Testis (tissue), 2 donors: ENCODE data around the gene SLC18B1.

ENCODE experiments used
- POLR2A ChIP-seq: fragments of 450-650 bp; IDR thresholded peaks from one replicate; pipeline ENCODE4 v1.6.1; 2017; ENCODE audit warnings: antibody characterized with exemption, mild to moderate bottlenecking, moderate library complexity
- TF ChIP-seq, protein P1 (sequence below), 3 experiments: fragments of 450-650 bp in 2 of 3; fragments of 200-600 bp in 1 of 3; sonication (generic) in 1 of 3; IDR thresholded peaks; one replicate each; pipeline ENCODE4 v1.5.1; 2016 to 2019; ENCODE audit warnings: antibody characterized with exemption in 3 of 3, mild to moderate bottlenecking in 2 of 3, moderate library complexity in 1 of 3

GRCh38 chr6:132719736-132720448, 78.5 kb downstream of the SLC18B1 start:
- TF ChIP-seq, protein P1, sequence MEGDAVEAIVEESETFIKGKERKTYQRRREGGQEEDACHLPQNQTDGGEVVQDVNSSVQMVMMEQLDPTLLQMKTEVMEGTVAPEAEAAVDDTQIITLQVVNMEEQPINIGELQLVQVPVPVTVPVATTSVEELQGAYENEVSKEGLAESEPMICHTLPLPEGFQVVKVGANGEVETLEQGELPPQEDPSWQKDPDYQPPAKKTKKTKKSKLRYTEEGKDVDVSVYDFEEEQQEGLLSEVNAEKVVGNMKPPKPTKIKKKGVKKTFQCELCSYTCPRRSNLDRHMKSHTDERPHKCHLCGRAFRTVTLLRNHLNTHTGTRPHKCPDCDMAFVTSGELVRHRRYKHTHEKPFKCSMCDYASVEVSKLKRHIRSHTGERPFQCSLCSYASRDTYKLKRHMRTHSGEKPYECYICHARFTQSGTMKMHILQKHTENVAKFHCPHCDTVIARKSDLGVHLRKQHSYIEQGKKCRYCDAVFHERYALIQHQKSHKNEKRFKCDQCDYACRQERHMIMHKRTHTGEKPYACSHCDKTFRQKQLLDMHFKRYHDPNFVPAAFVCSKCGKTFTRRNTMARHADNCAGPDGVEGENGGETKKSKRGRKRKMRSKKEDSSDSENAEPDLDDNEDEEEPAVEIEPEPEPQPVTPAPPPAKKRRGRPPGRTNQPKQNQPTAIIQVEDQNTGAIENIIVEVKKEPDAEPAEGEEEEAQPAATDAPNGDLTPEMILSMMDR (IDR thresholded peaks at IDR 0.05) = no peak
- no peak for TF ChIP-seq POLR2A
